Stimulated activated CD4-positive, alpha-beta T cell treated with anti-CD3 and anti-CD28 coated beads, Interleukin-12 subunit alpha, Interleukin-12 subunit beta, amount 100 ng/mL, for 48 hours (primary cell): ENCODE results near the gene S1PR1.

Experiments used
- DNase-seq, 3 donors: peaks; one replicate each; pipeline ENCODE4 v3.0.0-alpha.2; 2020; ENCODE audit warnings: low read depth in 2 of 3, low spot score in 1 of 3

Gene S1PR1

GRCh38 chr1:101278845-101279244 lies 42.0 kb downstream of the S1PR1 start:
- DNase-seq = no peak

GRCh38 chr1:101280049-101280592 lies 43.3 kb downstream of the S1PR1 start:
- no peak for DNase-seq

- no peak for DNase-seq
Measured at GRCh38 chr1:101280942-101281654, 44.3 kb downstream of the S1PR1 start.

- DNase-seq = no peak
Measured at GRCh38 chr1:101281751-101282150, 44.9 kb downstream of the S1PR1 start.

GRCh38 chr1:101282314-101283038 lies 45.7 kb downstream of the S1PR1 start:
- no peak for DNase-seq

GRCh38 chr1:101283443-101283842 lies 46.6 kb downstream of the S1PR1 start:
- DNase-seq = no peak

GRCh38 chr1:101284021-101284420 lies 47.2 kb downstream of the S1PR1 start:
- DNase-seq = peak in 2 of 3 donors; percentile 26 to 40

GRCh38 chr1:101284622-101285218 lies 47.9 kb downstream of the S1PR1 start:
- DNase-seq = no peak

- no peak for DNase-seq
Measured at GRCh38 chr1:101285922-101286570, 49.2 kb downstream of the S1PR1 start.

- DNase-seq = peak in 2 of 3 donors; percentile 39 to 80
Measured at GRCh38 chr1:101288491-101288944, 51.7 kb downstream of the S1PR1 start.

GRCh38 chr1:101290119-101290921 lies 53.5 kb downstream of the S1PR1 start:
- no peak for DNase-seq
